Measurements from ENCODE around the gene RASSF8.
"Not testable (repeated sequence)": the region's sequence is repeated elsewhere in the genome, so short reads cannot be mapped to it uniquely, and the experiment has no call there.

Gene RASSF8

DNA sequence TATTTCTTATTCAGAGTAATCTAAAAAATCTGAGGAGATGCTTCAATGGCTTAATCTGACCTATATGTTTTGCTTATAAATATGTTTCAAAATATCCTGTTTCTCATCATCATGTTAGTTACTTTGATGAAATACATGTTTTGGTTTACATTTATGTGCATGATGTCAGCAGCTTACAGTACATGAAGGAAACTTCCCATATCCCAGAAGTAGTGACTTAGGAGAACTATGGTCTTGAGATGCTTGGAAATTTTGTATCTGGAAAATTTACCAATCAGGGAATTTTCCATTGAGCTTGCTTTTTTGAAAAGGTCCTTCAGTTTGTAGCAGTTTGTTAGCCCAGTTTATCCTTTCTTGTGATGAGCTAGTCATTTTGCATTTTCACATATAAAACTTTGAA is 73.3 kb downstream of the RASSF8 start:
- no peak for DNase-seq

DNA sequence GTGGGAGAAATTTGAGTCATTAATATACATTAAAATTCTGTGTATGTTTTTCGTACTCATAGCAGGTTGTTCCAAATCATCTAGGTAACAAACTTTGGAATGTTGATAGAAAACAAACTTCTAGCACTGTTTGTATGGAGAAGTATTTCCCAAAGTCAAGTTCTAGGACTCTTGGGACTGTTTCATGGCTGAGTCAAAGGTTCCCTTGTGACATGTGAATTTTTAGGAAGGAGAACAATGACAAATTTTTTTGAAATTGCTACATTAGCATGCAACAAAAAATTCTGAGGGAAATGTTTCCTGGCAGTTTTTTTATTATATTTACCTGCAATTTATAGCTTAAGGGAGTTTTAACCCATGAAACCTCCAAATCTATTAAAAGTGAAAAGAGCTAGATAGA is 73.8 kb downstream of the RASSF8 start:
- no peak for DNase-seq

DNA sequence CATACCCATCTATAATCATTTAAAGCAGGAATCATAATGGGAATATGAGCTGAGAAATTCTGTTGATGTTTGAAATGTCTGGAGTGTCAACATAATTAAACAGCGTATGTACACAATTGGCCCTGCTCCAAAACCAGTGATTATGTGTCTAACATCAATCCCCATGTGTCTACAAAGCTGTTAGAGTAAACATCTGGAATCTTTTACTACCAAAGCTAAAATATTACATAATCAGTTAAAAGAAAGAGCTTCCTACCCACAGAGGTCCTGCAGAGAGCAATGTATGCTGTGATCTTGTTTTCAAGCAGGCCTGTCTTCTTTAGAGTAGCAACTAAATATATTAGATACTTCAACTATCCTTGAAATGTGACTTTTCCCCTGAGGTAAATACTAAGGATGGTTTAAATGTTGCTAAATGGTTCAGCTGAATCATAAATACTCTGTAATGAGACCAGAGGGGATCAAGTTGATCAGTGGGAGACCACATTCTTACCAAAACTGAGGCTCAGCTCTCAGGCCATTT is 74.3 kb downstream of the RASSF8 start:
- DNase-seq, result no peak

DNA sequence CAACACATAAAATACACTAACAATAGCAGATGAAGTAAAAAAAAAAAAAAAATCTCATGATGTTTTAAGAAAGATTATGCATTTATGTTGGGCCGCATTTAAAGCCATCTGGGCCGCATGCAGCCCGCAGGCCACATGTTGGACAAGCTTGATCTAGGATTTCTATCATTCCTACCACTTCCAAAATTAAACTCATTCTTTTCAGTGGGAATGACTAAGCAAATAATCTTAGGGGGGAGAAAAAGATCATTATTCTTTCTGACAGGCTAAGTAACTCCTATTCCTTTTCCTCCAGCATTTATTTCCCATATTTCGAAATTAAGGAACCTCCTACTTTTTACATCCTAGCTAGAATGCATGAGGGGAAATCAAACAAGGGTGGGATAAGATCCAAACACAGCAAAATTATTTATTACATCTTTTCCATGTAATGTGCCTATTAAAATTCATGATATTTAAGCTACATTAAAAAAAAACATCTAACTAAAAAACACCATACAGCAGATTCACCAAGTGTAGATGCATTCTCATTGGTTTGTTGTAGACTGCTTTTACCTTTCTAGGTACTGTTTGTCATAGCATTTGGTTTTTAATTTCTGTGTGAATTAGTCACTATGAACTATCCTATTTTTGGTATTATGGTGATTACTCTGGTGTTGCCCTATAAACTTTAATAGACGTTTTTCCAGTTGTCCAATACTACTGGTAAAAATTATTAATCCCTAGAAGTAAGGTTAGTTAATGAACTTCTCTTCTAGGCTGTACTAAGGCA is 76.1 kb downstream of the RASSF8 start:
- DNase-seq, result no peak

DNA sequence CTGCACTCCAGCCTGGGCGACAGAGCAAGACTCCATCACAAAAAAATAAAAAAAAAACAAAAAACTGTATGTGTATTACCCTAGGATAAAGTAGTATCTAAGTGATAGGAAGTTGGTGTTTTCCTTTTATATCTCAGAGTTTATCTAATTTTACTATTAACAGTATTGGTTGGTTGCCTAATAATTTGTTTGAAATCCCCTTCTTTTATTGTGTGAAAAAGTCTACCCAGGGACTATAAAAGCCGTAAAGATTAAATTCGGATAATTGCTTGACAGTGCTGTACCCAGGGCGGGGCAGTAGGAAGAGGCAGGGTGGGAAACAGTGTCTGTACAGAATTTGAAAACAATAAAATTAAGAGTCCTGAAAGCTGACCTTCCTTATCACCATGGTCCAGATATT is 78.4 kb downstream of the RASSF8 start:
- no peak for DNase-seq

DNA sequence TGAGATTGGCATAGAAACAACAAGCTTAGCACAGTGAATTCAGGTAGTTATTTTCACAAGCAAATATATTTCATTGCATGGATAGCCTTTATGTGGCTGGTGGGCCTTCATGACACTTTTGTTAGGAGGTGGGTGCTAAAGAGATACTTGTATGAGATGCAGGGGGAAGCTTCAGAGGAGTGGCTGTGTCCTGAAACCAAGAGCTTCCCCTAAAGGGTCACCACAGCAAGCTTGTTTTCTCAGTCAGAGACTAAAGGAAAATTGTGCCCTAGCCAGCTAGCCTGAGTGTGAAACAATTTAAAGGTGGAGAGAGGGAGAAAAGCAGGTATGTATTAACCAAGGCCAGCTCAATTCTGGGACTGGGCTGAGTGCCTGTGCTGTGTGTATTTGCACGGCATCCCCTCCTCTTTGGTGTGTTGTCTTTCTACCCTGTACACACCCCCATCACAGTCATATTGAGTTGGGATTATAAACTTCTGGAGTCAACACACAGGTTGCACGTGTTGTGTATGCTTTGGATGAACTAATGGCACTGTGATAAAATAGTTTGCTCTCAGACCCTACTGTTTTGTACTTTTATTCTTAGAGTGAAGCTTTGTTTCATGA is 79.2 kb downstream of the RASSF8 start:
- DNase-seq, result no peak

DNA sequence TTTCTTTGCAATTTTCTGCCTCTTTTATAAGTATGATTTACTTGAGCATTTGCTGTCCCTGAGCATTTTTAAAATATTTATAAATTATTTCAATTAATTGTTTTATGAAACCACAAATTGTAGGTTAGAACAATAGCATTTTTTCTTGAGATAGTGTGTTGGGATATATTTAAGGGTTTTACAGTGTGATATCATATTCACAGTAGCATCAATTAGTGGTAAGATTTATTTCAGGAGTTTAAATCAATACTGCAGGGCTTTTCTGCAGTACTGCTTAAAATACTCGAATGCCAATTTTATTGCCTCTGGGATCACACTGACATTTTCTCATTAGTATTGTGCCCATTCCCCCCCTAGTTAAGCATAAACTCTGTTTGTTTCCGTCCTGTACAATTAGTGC is 84.2 kb downstream of the RASSF8 start:
- DNase-seq, result no peak

DNA sequence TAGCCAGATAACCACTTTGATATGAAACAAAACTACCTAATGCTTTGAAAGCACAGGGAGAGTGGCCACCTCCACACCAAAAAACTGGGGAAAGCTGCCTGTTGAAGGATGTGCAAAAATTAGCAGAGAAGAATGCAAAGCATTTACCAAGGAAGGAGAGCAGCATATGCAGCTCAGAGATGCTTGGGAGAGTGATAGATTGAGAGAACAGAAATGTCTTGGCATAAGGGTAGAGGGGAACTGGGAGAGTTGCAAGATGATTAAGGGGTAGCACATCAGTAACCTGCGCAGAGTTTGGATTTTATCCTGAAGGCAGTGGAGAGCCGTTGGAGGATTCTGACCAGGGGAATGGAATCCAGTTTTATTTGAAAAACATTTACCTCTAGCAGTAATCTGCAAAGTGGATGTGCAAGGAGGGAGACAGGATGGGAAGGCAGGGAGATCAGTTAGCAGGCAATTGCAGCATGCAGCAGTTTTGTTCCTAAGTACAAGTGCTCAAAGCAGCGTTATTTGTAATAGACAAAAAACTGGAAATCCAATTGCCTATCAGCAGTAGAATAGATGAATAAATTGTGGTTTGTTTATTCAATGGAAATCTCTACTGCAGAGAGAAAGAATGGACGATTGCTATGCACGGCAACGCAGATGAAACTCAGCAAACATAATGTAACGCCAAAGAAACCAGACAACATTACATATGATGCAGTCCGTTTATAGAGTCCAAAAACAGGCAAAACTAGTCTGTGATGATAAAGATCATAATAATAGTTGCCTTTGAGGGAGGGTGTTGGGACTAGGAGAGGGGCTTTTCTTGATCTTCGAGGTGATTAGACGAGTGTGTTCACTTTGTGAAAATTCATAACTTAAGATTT is 84.9 kb downstream of the RASSF8 start:
- DNase-seq, result no peak

DNA sequence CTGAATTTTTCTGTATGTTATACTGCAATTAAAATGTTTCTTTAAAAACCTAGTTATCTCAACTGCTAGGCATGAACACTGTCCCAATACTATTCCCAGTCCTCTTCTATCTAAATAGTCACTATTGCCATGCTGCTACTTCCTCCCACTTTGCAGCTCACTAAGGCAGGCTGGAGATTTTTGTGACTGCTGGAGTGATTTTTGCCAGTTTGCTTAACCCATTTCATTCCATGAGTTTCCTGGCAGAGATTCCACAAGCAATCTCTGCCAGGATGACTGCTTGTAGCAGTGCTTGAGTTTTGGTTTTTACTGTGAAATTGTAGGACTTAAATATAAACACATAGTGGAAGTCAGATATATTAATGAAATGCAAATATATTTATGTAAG is 85.5 kb downstream of the RASSF8 start:
- no peak for DNase-seq

DNA sequence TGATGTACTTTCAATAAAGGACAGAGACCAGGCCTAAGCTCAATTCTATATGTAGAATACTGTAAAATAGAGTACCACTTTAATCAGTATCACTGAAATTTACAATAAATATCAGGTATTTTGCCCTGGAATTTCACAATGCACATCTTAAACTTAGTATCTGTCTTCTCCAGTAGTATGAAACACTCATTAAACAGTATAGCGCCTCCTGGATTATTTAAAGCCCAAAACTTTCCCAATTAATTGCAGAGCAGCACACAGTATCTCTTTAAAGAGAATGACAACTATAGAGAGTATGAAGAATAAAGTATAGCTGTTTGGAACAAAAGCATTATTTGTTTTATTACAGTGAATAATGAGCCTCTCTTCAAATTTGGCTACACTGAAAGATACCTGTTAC is 86.1 kb downstream of the RASSF8 start:
- no peak for DNase-seq

DNA sequence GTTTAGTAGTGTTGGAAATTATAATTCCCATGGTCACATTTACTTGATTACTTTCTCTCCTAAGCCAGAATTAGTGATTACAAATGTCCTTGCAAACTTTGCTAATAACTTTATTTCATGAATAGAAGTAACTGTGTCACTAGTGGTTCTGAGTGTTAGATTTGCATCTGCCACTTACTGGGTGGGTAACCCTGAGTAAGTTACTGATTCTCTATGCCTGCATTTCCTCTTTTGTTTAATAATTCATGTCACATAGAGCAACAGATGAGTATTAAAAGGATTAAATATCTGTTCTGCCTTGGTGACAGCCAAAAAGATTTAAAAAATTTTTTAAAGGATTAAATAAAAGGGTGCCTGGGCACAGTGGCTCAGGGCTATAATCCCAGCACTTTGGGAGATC is 87.7 kb downstream of the RASSF8 start:
- DNase-seq, result no peak

DNA sequence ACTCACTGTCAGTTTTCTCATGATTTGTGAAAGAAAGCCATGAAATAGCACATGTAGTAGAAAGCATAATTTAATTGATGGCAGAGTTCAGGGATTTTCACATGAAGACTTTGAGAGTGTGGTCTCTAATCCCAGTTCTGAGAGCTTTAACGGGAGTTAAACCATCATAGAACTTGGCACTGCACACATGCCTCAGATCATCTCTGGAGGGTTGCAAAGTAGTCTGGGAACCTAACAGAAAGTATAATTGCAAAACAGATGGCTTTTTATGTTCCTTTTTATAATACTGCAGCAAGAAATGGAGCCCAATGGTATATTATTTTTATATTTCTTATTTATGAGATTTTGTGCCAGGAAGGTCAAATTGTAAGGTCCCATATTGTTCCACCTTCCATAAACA is 88.4 kb downstream of the RASSF8 start:
- DNase-seq, result no peak

DNA sequence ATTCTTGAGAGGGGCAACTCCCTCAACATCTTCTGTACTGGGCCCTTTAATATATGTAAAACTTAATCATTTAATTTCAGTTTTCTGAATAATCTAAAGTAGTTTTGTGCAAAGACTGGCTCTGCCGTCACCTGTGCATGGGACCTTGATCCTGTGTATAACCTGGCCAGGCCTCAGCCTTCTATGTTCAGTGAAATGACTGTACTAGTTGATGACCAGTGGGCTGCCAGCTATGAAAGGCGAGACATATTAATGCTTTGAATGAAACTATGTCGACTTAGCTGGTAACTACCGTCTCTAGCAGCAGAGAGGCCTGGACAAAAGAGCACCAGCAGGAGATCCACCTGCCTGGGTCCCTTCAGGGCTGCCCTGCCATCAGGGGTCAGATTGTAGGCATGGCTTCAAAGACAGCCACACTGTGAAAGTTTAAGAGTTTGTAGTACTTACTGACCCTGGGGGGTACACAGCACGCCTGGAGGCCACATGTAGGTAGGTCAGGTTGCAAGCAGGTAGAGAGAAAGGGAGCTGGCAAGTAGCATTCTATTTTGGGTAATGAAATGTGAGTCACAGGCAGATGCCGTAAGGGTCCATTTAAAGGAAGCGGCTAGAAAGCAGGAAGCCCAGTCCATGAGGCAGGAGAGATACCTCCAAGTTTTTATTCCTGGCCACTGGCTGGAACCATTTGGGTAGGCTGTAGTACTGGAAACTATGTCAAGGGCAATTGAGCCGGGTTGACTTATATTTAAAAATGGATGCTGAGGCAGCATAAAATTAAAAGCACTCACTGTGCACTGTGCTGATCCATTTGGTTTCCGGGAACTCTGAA is 89.1 kb downstream of the RASSF8 start:
- no peak for DNase-seq

DNA sequence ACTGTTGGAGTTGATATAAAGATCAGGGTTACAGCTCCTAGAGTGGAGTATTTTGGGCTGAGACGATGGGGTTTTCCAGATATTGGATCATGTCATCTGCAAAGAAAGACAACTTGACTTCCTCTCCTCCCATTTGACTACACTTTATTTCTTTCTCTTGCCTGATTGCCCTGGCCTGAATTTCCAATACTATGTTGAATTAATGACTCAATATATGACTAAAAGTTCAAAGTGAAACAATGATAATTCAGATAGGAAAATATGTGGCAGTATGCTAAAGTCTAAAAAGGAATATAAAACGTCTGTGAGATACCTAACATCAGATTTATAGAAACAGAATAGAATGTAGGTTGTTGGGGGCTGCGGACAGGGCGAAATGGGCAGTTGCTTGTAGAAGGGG is 94.2 kb downstream of the RASSF8 start:
- no peak for DNase-seq

DNA sequence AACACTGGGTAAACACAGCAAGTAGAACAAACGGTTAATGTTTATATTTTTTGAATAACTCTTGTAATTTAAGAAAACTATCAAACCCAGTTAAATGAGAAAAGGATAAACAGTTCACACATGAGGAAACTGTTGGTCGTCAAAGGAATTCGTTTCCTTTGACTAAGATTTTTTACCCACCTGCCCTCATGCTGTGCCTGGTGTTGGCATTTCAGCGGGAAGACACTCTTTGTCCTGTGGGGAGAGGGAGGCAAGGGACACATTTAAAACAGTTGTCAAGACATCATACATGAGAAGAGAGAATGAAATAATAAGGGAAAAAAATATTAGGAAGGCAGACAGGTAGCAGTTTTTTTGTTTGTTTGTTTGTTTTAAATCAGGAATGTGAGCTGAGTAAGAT is 95.9 kb downstream of the RASSF8 start:
- no peak for DNase-seq

DNA sequence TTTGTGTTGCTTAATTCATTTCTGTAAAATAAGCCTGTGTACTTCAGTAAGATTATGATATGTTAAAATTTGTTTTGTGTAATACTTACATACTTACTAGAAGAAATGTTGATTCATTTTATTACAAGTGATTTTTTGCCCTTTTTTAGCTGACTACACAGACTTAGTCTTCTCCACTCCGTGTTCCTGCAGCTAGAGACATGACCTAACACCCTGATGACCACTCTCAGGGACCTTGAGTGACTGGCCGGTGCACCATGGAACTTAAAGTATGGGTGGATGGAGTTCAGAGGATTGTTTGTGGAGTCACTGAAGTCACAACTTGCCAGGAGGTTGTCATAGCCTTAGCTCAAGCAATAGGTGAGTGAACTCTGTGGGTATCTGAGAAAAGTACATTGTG is 96.6 kb downstream of the RASSF8 start:
- no peak for DNase-seq

DNA sequence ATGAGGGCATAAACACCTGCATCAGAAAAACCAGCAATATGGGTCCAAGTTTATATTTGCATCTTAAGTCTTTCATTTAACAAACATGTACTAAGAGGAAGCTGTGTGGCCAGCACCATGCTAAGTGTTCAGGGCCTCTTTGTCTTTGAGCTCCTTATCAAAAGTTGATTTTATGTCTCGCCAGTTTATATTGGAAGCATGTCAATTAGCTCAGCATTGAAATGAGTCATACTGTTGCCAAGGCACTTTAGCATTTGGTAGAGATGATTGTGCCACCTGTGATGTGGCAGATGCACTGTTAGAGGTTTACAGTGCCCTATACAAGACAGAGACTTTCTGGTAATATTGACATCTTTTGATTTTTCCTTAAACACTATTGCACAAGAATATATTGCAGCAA is 97.9 kb downstream of the RASSF8 start:
- no peak for DNase-seq

DNA sequence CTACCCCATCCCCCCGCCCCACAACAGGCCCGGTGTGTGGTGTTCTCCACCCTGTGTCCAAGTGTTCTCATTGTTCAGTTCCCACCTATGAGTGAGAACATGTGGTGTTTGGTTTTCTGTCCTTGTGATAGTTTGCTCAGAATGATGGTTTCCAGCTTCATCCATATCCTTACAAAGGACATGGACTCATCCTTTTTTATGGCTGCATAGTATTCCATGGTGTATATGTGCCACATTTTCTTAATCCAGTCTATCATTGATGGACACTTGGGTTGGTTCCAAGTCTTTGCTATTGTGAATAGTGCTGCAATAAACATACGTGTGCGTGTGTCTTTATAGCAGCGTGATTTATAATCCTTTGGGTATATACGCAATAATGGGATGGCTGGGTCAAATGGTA is 98.8 kb downstream of the RASSF8 start:
- DNase-seq, result not testable (repeated sequence)

DNA sequence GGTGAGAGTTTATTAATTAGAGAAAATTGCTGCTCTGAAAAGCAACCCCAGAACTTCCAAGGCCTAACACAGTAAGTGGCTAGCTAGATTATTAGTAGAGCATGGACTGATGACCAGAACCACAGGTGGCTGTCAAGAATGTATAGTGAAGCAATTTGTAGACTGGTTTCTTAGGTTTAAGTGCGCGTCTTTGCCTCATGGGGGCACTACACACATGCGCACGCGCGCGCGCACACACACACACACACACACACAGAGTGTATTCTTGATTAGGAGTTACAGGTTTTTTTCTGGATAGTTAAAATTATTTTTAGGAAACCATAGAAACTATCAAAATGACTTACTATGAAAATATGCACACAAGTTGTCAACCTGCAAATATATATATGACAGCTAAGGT is 99.8 kb downstream of the RASSF8 start:
- no peak for DNase-seq

DNA sequence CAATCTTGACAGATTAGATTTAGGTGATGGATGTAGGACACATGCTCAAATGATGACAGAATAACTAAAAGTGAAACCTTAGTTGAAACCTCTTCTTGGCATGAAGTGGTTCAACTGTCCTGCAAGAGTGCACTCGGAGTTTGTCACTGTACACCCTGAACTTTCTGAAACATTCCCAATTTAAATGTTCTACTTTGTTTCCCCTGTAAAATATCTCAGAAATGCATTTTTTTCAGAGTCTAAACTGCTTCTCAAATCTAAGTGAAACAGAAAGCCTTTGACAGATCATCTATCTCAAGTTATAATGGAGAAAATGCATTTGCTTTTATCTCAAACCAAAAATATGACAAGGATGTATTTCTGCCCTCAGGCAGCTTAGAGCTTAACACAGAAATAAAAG is 100.3 kb downstream of the RASSF8 start:
- no peak for DNase-seq

DNA sequence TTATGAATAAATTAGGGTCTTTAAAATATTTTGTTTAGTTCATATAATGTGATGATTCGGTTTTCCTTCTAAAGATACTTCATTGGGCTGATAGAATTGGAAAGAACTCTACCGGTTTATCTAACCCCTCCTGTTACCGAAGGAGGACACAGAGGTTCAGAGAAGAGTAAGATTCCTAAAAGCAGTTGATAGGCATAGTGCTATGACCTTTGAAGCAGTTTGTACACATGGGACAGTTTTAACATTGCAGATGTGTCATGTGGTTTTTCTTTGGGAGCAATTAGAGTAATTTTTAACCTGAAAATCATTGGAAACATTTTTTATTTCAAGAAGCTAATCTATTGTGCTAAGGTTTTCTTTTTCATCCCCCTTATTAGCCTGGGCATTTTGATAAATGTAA is 103.5 kb downstream of the RASSF8 start:
- no peak for DNase-seq

DNA sequence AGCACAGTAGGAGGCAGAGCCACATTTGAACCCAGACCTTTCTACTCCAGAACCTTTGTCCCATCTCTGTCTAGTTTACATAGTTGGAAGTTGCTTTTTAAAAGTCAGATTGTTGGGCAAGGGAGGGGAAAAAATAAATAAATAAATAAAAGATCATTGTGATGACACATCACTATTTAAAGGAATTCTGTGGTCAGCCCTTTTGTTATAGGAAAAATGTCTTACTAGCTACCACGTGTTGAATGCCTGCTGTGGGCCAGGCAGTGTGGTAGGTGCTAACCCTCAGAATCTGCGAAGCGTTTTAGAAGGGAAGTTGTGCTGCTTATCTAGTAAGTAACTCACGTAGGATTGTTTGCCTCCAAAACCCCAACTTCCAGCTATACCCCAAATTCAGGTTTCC is 104.1 kb downstream of the RASSF8 start:
- DNase-seq, result no peak

DNA sequence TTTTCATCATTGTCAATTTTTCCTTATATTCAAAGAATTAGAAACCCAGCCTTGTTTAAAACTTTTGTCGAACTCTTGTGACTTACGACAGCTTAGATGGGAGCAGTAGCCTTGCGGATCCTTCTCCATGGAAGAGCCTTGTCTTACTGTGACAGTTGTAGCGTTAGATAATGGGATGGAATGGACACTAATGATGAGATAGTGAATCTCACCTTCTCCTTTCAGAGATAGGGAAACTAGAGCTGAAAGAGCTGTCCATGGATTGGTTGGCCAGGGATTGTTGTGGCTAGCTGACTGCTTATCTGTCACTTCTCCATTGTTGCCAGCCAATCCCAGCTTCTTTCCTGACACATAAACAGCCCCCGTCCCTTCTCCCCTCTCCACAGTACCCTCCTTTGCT is 107.0 kb downstream of the RASSF8 start:
- no peak for DNase-seq
